ENCODE results near the gene WBP11.
"Not testable (repeated sequence)": the region's sequence is repeated elsewhere in the genome, so short reads cannot be mapped to it uniquely, and the experiment has no call there.

The WBP11 gene

GRCh38 chr12:14771651-14772137, 31.6 kb downstream of the WBP11 start:
- no peak for DNase-seq

GRCh38 chr12:14770496-14771461, 32.5 kb downstream of the WBP11 start:
- DNase-seq = peak; percentile 78 to 83

GRCh38 chr12:14769969-14770495, 33.2 kb downstream of the WBP11 start:
- peak; percentile 58 to 61 for DNase-seq

- no peak for DNase-seq
These were observed 33.8 kb downstream of the WBP11 start for GRCh38 chr12:14769466-14769968.

GRCh38 chr12:14768823-14769405, 34.4 kb downstream of the WBP11 start:
- DNase-seq = no peak

- DNase-seq = no peak
These were observed 35.7 kb downstream of the WBP11 start for GRCh38 chr12:14767617-14768016.

GRCh38 chr12:14766649-14767215, 36.5 kb downstream of the WBP11 start:
- no peak for DNase-seq

GRCh38 chr12:14766020-14766419, 37.3 kb downstream of the WBP11 start:
- not testable (repeated sequence) for DNase-seq

GRCh38 chr12:14765398-14765797, 37.9 kb downstream of the WBP11 start:
- no peak for DNase-seq

- not testable (repeated sequence) for DNase-seq
These were observed 43.5 kb downstream of the WBP11 start for GRCh38 chr12:14759711-14760280.

GRCh38 chr12:14756334-14757143, 46.7 kb downstream of the WBP11 start:
- no peak for DNase-seq

GRCh38 chr12:14751986-14752385, 51.3 kb downstream of the WBP11 start:
- DNase-seq = no peak

GRCh38 chr12:14743061-14743460, 60.2 kb downstream of the WBP11 start:
- DNase-seq = no peak

GRCh38 chr12:14741942-14742341, 61.3 kb downstream of the WBP11 start:
- DNase-seq = no peak

- no peak for DNase-seq
These were observed 62.1 kb downstream of the WBP11 start for GRCh38 chr12:14741153-14741552.

GRCh38 chr12:14736441-14736840, 66.8 kb downstream of the WBP11 start:
- DNase-seq = not testable (repeated sequence)
